Ishikawa (cell line): ENCODE measurements around the gene BACE1-AS.

ENCODE experiments used
- CEBPB ChIP-seq: IDR thresholded peaks from 2 replicates; pipeline ENCODE4 v1.6.1; 2012
- CREB1 ChIP-seq: IDR thresholded peaks from 2 replicates; pipeline ENCODE4 v1.6.1; 2012; ENCODE audit warnings: low read depth
- EGR1 ChIP-seq: IDR thresholded peaks from 2 replicates; pipeline ENCODE4 v1.6.1; 2012
- EP300 ChIP-seq: IDR thresholded peaks from 2 replicates; pipeline ENCODE4 v1.6.1; 2012; ENCODE audit warnings: borderline replicate concordance
- FOXM1 ChIP-seq: IDR thresholded peaks from 2 replicates; pipeline ENCODE4 v1.6.1; 2012; ENCODE audit warnings: low read depth, borderline replicate concordance
- MAX ChIP-seq: IDR thresholded peaks from 2 replicates; pipeline ENCODE4 v1.6.1; 2012
- NFIC ChIP-seq: IDR thresholded peaks from 2 replicates; pipeline ENCODE4 v1.6.1; 2012
- RAD21 ChIP-seq: IDR thresholded peaks from 2 replicates; pipeline ENCODE4 v1.6.1; 2012; ENCODE audit warnings: low read depth
- REST ChIP-seq: IDR thresholded peaks from 2 replicates; pipeline ENCODE4 v1.6.1; 2012; ENCODE audit warnings: low read depth, mild to moderate bottlenecking
- TAF1 ChIP-seq: IDR thresholded peaks from 2 replicates; pipeline ENCODE4 v1.6.1; 2012; ENCODE audit warnings: low read depth, mild to moderate bottlenecking
- TCF12 ChIP-seq: IDR thresholded peaks from 2 replicates; pipeline ENCODE4 v1.6.1; 2012; ENCODE audit warnings: low read depth
- TEAD4 ChIP-seq: IDR thresholded peaks from 2 replicates; pipeline ENCODE4 v1.6.1; 2012
- USF1 ChIP-seq: IDR thresholded peaks from 2 replicates; pipeline ENCODE4 v1.6.1; 2012
- YY1 ChIP-seq: IDR thresholded peaks from 2 replicates; pipeline ENCODE4 v1.6.1; 2012; ENCODE audit warnings: low read depth
- ZBTB7A ChIP-seq: IDR thresholded peaks from 2 replicates; pipeline ENCODE4 v1.6.1; 2012; ENCODE audit warnings: low read depth

Gene BACE1-AS

DNA sequence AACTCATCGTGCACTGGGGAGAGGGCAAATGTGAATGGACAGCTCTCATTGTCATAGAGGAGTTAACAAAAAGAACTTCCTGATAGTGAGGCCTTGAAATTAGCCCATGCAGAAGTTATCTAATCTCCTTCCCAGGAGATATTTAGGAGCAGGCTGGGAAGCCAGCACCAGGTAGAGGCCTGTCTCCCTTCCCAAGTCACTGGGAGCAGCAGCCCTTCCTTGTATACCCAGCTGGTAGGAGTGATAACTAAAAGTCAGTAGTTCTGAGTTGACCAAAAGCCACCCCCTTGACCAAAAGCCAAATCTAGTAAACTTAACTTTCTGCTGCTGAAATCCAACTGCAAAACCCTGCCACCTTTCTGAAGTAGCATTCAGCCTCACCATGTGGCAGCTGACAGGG is 1.4 kb upstream of the BACE1-AS start:
- TF ChIP-seq CEBPB = no peak
- TF ChIP-seq TCF12 = no peak
- TF ChIP-seq EGR1 = no peak
- no peak for TF ChIP-seq NFIC
- no peak for TF ChIP-seq USF1
- TF ChIP-seq EP300 = no peak
- TF ChIP-seq TAF1 = no peak
- no peak for TF ChIP-seq MAX
- no peak for TF ChIP-seq FOXM1
- TF ChIP-seq TEAD4 = no peak
- no peak for TF ChIP-seq YY1
- no peak for TF ChIP-seq RAD21
- TF ChIP-seq ZBTB7A = no peak
- TF ChIP-seq CREB1 = no peak
- TF ChIP-seq REST = no peak

GRCh38 chr11:117292616-117293015 is 1.5 kb downstream of the BACE1-AS start:
- TF ChIP-seq CEBPB (no peak), TCF12 (no peak), USF1 (no peak)

DNA sequence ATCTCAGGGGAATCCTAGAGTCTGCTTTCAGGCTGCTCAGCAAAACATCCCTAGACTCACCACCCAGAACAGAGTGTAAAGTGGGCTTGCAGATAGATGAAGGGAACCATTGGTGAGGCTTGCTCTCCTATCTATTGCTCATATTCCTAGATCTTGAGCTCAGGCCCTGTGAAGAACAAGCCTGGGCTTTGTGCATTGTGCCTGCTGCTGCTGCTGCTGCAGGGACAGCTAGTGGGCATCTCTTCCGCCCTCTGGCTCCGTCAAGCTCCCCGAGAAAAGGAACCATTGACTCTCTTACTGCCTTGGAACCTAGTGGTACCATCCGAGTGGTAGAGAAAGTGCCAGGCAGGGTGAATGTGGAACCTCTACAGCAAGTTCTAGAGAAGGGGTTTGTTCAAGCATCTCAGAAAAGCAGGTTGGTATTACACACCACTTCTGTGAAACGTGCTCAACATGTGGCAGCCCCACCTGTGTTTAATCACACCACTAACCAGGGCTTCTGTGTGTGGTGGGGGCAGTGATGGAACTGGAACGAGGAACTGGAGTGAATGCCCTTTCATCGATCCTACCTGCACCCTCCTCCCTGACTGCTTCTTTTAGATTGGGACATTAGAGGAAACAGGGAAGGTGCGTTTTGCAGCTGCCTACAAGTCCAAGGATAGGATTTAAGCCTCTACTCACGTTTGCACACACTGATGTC is 4.4 kb downstream of the BACE1-AS start:
- TF ChIP-seq EP300 (no peak), NFIC (no peak), USF1 (no peak), CREB1 (no peak), TEAD4 (no peak)

DNA sequence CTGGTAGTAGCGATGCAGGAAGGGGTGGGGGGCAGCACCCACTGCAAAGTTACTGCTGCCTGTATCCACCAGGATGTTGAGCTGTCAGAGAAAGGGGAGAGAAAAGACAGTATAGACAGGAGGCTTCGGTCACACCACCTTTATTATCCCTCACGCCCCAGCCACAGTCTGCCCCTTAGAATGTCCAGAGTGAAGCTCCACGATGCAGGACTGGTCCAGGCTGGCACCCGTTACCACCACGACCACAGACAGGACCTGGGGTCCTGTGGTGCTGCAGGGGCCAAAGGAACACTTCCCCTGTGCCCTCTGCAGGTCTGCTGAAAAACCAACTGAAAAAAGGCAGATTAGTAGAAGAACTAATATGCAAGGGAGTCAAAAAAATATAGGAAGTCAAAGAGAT is 5.7 kb downstream of the BACE1-AS start:
- no peak for TF ChIP-seq NFIC
- TF ChIP-seq MAX = no peak
- no peak for TF ChIP-seq RAD21
- no peak for TF ChIP-seq CREB1
- TF ChIP-seq USF1 = no peak
- no peak for TF ChIP-seq TCF12
- TF ChIP-seq EGR1 = no peak
- no peak for TF ChIP-seq ZBTB7A
- no peak for TF ChIP-seq FOXM1
- no peak for TF ChIP-seq REST
- no peak for TF ChIP-seq TAF1
- no peak for TF ChIP-seq EP300
- no peak for TF ChIP-seq TEAD4
- TF ChIP-seq YY1 = no peak
- TF ChIP-seq CEBPB = no peak

DNA sequence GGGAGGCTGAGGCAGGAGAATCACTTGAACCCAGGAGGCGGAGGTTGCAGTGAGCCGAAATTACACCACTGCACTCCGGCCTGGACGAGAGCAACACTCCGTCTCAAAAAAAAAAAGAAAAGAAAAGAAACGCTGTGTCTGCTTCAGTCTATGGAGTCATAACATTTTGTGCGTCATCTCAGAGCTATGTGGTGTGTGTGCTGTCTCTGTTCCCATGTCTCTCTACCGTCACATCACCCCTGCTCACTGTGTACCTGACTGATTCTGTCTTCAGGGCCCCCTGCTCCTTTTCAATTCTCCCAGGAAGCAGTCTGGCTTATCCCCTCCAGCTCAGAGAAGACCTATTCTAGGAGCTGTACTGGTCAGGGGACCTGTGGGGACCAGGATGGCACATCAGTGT is 7.0 kb downstream of the BACE1-AS start:
- TF ChIP-seq MAX (no peak), TCF12 (no peak), FOXM1 (no peak), REST (no peak), USF1 (no peak)
